Measurements from ENCODE around the gene FSCN2. TPM values are rescaled to one million over a fixed set of nuclear protein-coding genes. Genes with fewer than 3 reads are reported as not detected.
A peak's percentile ranks its signal among the peaks of the same experiment; 100 is the strongest.

FSCN2 gene
- total and polyA plus RNA-seq, 10 of the 15 experiments (the other 5 are each of a cell fraction or from before 2014, with no cell fraction given): 0.12 to 2.1 (median 0.65) TPM; not detected in 3

DNA sequence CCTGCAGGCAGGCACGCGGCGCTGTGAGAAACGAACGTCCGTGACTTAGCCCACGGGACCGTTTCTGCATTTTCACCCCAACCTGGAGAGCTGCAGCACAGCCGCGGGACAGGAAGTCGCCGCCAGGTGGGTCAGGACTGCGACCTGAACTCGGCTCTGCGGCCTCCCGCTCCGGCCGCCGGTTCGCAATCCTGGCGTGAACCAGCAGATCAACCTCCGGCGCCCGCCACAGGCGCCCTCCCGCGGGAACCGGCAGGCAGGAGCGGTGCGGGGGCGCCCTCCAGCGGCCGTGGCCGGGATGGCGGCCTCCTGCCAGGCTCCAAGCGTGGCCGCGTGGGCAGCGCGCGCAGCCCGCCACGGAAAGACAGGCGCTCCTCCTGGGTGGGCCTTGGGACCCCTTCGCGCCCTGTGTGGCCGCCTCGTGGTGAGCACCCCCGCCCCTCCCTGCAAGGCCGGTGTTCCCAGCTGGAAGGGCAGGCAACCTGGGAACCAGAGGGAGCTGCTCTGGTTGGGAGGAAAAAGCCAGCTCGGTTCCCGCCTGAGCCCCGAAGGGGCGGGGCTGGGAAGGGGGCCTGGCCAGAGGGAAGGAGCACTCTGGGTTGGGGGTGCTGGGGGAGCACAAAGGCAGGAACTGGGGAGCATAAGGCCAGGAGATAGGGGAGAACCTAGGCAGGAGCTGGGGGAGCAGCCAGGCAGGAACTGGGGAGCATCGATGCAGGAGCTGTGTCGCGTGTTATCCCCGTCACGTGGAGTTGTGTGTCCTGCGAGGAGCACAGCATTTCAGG lies 43.8 kb upstream of the FSCN2 start (continued):
- TF ChIP-seq, protein P1, sequence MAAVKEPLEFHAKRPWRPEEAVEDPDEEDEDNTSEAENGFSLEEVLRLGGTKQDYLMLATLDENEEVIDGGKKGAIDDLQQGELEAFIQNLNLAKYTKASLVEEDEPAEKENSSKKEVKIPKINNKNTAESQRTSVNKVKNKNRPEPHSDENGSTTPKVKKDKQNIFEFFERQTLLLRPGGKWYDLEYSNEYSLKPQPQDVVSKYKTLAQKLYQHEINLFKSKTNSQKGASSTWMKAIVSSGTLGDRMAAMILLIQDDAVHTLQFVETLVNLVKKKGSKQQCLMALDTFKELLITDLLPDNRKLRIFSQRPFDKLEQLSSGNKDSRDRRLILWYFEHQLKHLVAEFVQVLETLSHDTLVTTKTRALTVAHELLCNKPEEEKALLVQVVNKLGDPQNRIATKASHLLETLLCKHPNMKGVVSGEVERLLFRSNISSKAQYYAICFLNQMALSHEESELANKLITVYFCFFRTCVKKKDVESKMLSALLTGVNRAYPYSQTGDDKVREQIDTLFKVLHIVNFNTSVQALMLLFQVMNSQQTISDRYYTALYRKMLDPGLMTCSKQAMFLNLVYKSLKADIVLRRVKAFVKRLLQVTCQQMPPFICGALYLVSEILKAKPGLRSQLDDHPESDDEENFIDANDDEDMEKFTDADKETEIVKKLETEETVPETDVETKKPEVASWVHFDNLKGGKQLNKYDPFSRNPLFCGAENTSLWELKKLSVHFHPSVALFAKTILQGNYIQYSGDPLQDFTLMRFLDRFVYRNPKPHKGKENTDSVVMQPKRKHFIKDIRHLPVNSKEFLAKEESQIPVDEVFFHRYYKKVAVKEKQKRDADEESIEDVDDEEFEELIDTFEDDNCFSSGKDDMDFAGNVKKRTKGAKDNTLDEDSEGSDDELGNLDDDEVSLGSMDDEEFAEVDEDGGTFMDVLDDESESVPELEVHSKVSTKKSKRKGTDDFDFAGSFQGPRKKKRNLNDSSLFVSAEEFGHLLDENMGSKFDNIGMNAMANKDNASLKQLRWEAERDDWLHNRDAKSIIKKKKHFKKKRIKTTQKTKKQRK (IDR thresholded peaks at IDR 0.05; ENCODE audit: low read depth, low read length): no peak
- TF ChIP-seq FOXK2 (IDR thresholded peaks at IDR 0.05): no peak
- TF ChIP-seq, protein P2, sequence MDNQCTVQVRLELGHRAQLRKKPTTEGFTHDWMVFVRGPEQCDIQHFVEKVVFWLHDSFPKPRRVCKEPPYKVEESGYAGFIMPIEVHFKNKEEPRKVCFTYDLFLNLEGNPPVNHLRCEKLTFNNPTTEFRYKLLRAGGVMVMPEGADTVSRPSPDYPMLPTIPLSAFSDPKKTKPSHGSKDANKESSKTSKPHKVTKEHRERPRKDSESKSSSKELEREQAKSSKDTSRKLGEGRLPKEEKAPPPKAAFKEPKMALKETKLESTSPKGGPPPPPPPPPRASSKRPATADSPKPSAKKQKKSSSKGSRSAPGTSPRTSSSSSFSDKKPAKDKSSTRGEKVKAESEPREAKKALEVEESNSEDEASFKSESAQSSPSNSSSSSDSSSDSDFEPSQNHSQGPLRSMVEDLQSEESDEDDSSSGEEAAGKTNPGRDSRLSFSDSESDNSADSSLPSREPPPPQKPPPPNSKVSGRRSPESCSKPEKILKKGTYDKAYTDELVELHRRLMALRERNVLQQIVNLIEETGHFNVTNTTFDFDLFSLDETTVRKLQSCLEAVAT (IDR thresholded peaks at IDR 0.05): no peak
- TF ChIP-seq ESRRA (IDR thresholded peaks at IDR 0.05; ENCODE audit: low read length): 0 out of 2 replicates have a peak, but pooled peaks have one; percentile 48

DNA sequence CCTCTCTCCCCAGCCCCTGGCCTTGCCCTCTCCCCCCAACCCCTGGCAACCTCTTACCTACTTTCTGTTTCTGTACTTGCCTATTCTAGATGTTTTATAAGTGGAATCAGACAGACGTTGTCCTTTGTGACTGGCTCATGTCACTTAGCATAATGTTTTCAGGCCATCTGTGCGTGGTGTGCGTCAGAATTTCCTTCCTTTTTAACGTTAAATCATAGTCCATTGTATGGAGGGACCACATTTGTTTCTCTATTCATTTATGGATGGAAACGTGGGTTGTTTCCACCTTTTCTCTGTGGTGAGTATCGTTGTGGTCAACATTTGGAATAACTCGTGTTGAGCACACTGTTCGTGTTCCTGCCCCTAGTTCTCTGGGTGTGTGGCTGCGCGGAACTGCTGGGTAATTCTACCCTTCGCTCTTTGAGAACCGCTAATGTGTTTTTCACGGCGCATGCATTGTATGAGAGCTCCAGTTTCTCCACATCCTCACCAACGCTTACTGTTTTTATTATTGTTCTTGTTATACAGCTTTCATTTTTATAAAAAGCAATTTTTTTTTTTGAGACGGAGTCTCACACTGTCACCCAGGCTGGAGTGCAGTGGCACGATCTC lies 41.9 kb upstream of the FSCN2 start:
- no peak overlapping the region for H3K4me3 ChIP-seq
- H3K9ac ChIP-seq (ENCODE audit: control insufficient read depth, insufficient read depth, low read length): no peak overlapping the region
- peaks cover 9 to 10% of the 10 kb centered on the region in 2 experiments for H3K27me3 ChIP-seq (replicated peaks in 1 of 2; ENCODE audit: control insufficient read depth in 2 of 2, insufficient read depth in 2 of 2, low read length in 1 of 2)
- ChIA-PET POLR2A (no interaction called here), RAD21 (ENCODE audit: unreplicated experiment) (no interaction called here), CTCF (interaction anchor here (3.9 kb wide), 1 partner anchor 115 kb away, joined by 28 read pairs; no protein-coding TSS in a partner anchor), SMC1A (ENCODE audit: uncharacterized antibody, unreplicated experiment) (interaction anchor here (2.1 kb wide), 1 partner anchor 115 kb away, joined by 21 read pairs; no protein-coding TSS in a partner anchor)
- H3K4me2 ChIP-seq (ENCODE audit: control insufficient read depth, insufficient read depth): no peak overlapping the region
- 57% methylated on average over 17 of the region's 17 CpGs for WGBS (ENCODE audit: insufficient coverage, insufficient replicate concordance, low lambda C conversion rate, missing lambda C conversion rate)
- DNase-seq (ENCODE audit: low read depth, low spot score) (no peak), FAIRE-seq (no peak), ATAC-seq (no peak)
- in situ Hi-C loops (cut with MboI) (loop anchor here (25.0 kb wide), 1 partner anchor 349 kb away; no protein-coding TSS in a partner anchor), intact Hi-C loops (cut with micrococcal nuclease; ENCODE audit: unreplicated experiment) (no loop called here)
- H4K20me1 ChIP-seq (ENCODE audit: control insufficient read depth, insufficient read depth): no peaks in the 10 kb centered on the region
- no TSS peak for BruUV-seq (replicated peaks)
- no peak overlapping the region for H2AFZ ChIP-seq (ENCODE audit: control insufficient read depth, low read depth, low read length)
- H3K27ac ChIP-seq (ENCODE audit: control insufficient read depth, insufficient read depth): no peak overlapping the region
- no peaks in the 10 kb centered on the region for H3K9me3 ChIP-seq (replicated peaks; ENCODE audit: control insufficient read depth, insufficient read depth, low read length)
- no peaks in the 10 kb centered on the region for H3K36me3 ChIP-seq (ENCODE audit: control insufficient read depth in 2 of 2, insufficient read depth in 2 of 2, low read length in 1 of 2)
- no peaks in the 10 kb centered on the region for H3K79me2 ChIP-seq (ENCODE audit: control insufficient read depth, insufficient read depth, low read length)
- H3K4me1 ChIP-seq (ENCODE audit: control insufficient read depth, insufficient read depth, low read length): peaks cover 12% of the 10 kb centered on the region
- TF ChIP-seq FOS (IDR thresholded peaks at IDR 0.05; ENCODE audit: borderline replicate concordance, extremely low read depth, insufficient read length) (no peak), SMC3 (IDR thresholded peaks at IDR 0.05; ENCODE audit: borderline replicate concordance, low read length) (no peak), SIX5 (IDR thresholded peaks at IDR 0.05; ENCODE audit: low read depth, low read length, severe bottlenecking) (no peak), MTA2 (IDR thresholded peaks at IDR 0.05; ENCODE audit: low read depth) (no peak), ZNF207 (IDR thresholded peaks at IDR 0.05; ENCODE audit: borderline replicate concordance) (no peak), FOXK2 (IDR thresholded peaks at IDR 0.05) (no peak), ZNF622 (IDR thresholded peaks at IDR 0.05) (no peak)
- TF ChIP-seq, protein P3, sequence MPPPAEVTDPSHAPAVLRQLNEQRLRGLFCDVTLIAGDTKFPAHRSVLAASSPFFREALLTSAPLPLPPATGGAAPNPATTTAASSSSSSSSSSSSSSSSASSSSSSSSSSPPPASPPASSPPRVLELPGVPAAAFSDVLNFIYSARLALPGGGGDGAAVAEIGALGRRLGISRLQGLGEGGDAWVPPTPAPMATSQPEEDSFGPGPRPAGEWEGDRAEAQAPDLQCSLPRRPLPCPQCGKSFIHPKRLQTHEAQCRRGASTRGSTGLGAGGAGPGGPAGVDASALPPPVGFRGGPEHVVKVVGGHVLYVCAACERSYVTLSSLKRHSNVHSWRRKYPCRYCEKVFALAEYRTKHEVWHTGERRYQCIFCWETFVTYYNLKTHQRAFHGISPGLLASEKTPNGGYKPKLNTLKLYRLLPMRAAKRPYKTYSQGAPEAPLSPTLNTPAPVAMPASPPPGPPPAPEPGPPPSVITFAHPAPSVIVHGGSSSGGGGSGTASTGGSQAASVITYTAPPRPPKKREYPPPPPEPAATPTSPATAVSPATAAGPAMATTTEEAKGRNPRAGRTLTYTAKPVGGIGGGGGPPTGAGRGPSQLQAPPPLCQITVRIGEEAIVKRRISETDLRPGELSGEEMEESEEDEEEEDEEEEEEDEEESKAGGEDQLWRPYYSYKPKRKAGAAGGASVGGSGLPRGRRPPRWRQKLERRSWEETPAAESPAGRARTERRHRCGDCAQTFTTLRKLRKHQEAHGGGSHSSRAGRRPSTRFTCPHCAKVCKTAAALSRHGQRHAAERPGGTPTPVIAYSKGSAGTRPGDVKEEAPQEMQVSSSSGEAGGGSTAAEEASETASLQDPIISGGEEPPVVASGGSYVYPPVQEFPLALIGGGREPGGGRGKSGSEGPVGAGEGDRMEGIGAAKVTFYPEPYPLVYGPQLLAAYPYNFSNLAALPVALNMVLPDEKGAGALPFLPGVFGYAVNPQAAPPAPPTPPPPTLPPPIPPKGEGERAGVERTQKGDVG (CRISPR knock-in tag; IDR thresholded peaks at IDR 0.05): no peak

Measured in GM12878 (cell line).